GM12872 (cell line): ENCODE data around the gene PEF1.

Experiments
- CTCF ChIP-seq: IDR thresholded peaks from 3 replicates; pipeline ENCODE4 v1.5.1; 2011; ENCODE audit warnings: low read depth, mild to moderate bottlenecking, low read length, moderate library complexity; ENCODE audit not compliant: insufficient read depth

The PEF1 gene

DNA sequence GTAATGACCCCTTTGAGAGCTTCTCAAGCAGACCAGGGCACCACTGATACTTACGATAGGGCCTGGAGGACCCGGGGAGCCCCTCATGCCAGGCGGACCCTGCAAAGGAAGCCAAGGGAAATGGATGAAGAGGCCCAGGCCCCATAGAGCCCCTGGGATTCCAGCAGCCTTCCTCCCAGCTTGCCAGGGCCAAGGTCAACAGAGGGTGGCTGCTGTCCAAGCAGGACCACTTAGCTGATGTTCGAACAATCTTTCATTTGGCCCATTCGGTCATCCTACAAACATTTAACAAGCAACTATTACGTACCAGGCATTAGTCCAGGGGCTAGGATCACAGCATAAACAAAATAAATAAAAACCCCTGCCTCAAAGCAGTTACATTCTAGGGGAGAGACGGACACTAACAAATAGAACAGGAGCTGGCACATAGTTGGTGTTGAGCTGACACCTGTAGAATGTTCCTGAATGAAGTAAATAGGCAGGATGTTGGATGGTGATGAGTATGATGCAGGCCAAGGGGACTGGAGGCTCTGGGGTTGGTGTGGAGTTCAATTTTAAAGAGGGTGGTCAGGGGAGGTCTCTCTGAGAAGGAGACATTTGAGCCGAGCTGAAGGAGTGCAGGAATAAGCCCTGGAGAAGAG, 27.0 kb upstream of the PEF1 start:
- TF ChIP-seq CTCF: no peak

DNA sequence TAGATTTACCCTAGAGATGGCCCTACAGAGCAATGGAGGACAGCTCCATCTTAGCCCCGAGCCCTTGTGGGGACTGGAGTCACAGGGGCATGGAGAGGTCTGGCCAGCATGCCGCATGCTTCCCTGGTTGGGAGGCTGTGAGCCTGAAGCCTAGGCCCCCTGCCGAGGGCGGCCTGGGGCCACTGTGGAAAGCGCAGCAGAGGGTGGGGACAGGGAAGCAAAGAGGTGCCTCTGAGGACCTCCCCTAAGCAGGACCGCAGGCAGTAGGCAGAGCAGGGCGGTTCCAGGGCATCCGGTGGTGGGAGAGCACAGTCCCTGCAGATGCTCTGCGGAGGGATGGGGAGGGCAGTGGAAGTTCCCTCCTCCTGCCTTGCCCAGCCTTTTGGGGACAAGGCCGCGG, 26.5 kb upstream of the PEF1 start:
- TF ChIP-seq CTCF: no peak

DNA sequence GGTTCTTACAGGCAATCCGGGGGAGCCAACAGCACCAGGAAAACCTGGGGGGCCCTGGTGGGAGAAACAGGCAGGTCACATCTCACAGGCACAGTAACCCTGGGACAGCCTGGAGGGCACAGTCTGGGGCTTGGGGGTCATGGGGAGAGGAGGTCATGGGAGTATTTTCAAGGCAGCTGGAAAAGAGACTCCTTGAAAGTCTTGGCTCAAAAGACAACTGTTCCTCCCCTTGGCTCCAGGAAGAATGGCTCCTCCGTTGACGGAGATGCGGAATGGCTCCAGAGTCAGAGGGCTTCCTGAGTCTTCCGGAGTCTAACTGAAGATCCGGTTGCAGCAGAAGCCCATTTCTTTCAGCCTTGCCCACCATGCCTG, 25.9 kb upstream of the PEF1 start:
- TF ChIP-seq CTCF: no peak

GRCh38 chr1:31669786-31670592, 25.3 kb upstream of the PEF1 start:
- TF ChIP-seq CTCF: peak; percentile 29; the same call in 1 of the 3 replicates

- TF ChIP-seq CTCF: no peak
These were observed 24.7 kb upstream of the PEF1 start for GRCh38 chr1:31669433-31669785.

DNA sequence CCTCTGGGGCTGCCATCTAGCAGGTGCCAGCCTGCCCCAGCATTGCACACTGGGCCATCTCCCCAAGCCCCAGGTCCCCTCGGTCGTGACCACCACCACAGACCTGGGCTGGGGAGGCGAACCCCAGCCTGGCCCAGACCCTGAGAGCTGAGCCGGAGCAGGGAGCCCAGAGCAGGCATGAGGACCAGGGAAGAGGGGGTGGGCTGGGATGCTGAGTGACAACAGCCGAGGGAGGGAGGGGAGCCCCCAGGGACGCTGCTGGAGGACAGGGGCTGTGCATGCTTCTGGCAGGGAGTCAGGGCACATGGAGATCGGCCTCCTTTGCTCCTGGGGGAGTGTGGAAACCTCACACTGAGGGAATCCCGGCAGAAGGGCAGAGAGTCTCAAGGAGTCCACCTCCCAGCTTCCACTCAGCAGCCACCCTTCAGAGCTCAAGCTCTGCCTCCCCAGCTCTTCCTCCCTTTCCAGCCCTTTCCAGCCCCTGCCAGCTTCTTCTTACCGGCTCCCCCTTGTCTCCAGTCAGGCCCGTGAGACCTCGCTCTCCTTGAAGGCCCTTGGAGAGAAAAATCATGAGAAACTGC, 23.7 kb upstream of the PEF1 start:
- no peak for TF ChIP-seq CTCF

DNA sequence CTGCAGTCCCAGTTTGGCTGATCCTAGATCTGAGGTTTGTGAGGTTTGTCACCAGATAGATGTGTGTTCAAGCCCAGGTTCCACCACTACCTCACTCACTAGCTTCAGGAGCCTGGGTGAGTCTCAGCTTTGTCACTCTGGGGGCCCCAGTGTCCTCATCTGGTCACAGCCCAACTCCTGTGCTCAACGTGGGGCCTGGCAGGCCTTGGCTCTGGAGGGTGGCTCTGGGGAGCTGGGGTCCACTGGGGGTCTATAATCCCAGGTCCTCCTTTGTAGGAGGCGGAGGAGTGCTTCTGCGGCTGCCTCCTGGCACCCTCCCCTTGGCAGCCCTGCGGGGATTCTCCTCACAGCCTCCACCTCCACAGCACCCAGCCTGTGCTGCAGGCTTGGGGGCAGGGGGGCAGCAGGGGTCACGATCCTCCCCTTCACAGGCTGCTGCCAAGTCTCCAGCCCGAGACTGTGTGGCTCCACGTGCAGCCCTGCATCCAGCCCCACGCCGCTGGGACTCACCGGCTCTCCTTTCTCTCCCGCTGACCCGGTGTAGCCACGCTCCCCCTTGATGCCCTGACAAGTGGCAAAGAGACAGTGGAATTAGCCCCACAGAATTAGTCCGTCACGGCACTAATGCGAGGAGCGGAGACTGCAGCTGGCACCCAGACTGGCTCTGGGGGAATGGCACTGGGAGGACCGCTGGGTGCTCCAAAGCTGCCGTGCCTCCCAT, 22.5 kb upstream of the PEF1 start:
- no peak for TF ChIP-seq CTCF
